Endothelial cell (in vitro differentiated cells): ENCODE results near the gene KLHL3. TPM values are rescaled to one million over a fixed set of nuclear protein-coding genes. Genes with fewer than 3 reads are reported as not detected.

Experiments used
- DNase-seq: peaks from one replicate; pipeline ENCODE4 v3.0.0; 2021; ENCODE audit warnings: low spot score
- H3K27ac Mint-ChIP-seq: one replicate; pipeline ENCODE4 v1.8.0; 2021; ENCODE audit warnings: mixed read lengths, inconsistent platforms; ENCODE audit not compliant: unreplicated experiment
- H3K27me3 Mint-ChIP-seq: one replicate; pipeline ENCODE4 v1.8.0; 2021; ENCODE audit warnings: mild to moderate bottlenecking, moderate library complexity, mixed read lengths, inconsistent platforms; ENCODE audit not compliant: unreplicated experiment
- H3K36me3 Mint-ChIP-seq: one replicate; pipeline ENCODE4 v1.8.0; 2021; ENCODE audit warnings: mild to moderate bottlenecking, low read depth, mixed read lengths, inconsistent platforms; ENCODE audit not compliant: unreplicated experiment
- H3K4me1 Mint-ChIP-seq: one replicate; pipeline ENCODE4 v1.8.0; 2021; ENCODE audit warnings: mild to moderate bottlenecking, mixed read lengths, inconsistent platforms; ENCODE audit not compliant: unreplicated experiment
- H3K4me3 Mint-ChIP-seq: one replicate; pipeline ENCODE4 v1.8.0; 2021; ENCODE audit warnings: mild to moderate bottlenecking, mixed read lengths, inconsistent platforms; ENCODE audit not compliant: unreplicated experiment
- H3K9me3 Mint-ChIP-seq: one replicate; pipeline ENCODE4 v1.8.0; 2021; ENCODE audit warnings: mixed read lengths, inconsistent platforms; ENCODE audit not compliant: unreplicated experiment
- total RNA-seq: library from RNA; stranded (reverse); fragmentation: NEBNext Ultra II Directional; extraction: Animal tissue kit (Norgen Biotek cat#: 25700); gene quantifications from one replicate; pipeline ENCODE4 v1.2.1, GENCODE V29; 2021; ENCODE audit not compliant: unreplicated experiment
- TF ChIP-seq, protein P1 (sequence below): fragments of 200-600 bp; sonication (generic); IDR thresholded peaks from one replicate; pipeline ENCODE4 v1.5.0; 2021; ENCODE audit warnings: antibody characterized with exemption; ENCODE audit not compliant: unreplicated experiment

KLHL3 gene
- total RNA-seq, 1 donor from 2014 or later = 200 TPM

DNA sequence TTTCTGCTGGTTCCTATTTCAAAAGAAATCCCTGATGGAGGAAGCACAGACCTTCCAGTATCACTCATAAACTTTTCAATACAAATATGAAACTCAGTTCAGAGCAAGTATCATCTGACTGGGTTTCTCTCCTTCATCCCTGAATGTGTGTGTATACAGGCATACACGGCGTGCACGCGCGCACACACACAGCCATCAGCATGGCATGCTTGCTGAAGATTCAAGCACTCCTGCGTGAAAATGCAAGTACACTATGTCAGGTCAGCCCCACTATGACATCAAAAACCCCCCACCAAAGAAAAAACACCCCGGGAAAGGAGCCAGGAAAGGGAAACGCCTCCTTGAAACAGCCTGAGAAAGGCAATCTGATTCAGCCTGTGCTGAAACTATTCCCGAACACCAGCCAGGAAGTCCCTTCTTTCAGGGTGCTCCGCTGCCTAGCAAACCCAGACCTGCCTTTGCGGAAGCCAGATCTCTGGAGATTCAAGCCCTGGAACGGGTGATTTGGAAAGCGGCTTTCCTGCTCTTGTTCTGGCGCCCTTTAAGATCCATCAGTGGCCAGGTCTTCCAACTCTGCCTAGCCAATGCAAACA lies 831 bp downstream of the KLHL3 start:
- Mint-ChIP-seq H3K27ac (no peak overlapping the region), H3K4me3 (no peak overlapping the region), H3K36me3 (peaks cover 14% of the 10 kb centered on the region), H3K4me1 (peaks cover 40% of the 10 kb centered on the region), H3K27me3 (peaks cover 7% of the 10 kb centered on the region), H3K9me3 (peaks cover 4% of the 10 kb centered on the region)
- TF ChIP-seq, protein P1, sequence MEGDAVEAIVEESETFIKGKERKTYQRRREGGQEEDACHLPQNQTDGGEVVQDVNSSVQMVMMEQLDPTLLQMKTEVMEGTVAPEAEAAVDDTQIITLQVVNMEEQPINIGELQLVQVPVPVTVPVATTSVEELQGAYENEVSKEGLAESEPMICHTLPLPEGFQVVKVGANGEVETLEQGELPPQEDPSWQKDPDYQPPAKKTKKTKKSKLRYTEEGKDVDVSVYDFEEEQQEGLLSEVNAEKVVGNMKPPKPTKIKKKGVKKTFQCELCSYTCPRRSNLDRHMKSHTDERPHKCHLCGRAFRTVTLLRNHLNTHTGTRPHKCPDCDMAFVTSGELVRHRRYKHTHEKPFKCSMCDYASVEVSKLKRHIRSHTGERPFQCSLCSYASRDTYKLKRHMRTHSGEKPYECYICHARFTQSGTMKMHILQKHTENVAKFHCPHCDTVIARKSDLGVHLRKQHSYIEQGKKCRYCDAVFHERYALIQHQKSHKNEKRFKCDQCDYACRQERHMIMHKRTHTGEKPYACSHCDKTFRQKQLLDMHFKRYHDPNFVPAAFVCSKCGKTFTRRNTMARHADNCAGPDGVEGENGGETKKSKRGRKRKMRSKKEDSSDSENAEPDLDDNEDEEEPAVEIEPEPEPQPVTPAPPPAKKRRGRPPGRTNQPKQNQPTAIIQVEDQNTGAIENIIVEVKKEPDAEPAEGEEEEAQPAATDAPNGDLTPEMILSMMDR = no peak
- peak; percentile 42 for DNase-seq

DNA sequence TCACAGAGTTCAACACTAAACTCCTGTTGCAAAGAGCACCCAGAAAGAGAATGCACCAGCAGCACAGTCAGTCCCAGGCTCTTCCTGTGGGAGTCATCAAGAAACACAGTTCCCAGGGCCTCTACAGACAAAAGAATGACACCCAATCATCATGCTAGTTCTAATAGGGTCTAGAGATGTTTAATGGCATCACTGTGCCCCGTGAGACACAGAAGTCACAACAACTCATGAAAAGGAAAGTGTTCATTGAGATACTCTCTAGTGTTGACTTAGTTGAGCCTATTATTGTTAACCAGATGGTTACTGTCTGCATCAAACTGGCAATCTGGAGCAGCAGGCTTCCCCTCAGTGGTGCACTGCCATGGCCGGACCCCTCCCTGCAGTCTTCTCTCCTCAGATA lies 1.6 kb downstream of the KLHL3 start:
- TF ChIP-seq, protein P1 = no peak
- peaks cover 4% of the 10 kb centered on the region for H3K9me3 Mint-ChIP-seq
- peaks cover 38% of the 10 kb centered on the region for H3K4me1 Mint-ChIP-seq
- DNase-seq = no peak
- peaks cover 14% of the 10 kb centered on the region for H3K36me3 Mint-ChIP-seq
- no peak overlapping the region for H3K4me3 Mint-ChIP-seq
- H3K27me3 Mint-ChIP-seq = peaks cover 3% of the 10 kb centered on the region
- peak overlapping the region; percentile 50 for H3K27ac Mint-ChIP-seq

DNA sequence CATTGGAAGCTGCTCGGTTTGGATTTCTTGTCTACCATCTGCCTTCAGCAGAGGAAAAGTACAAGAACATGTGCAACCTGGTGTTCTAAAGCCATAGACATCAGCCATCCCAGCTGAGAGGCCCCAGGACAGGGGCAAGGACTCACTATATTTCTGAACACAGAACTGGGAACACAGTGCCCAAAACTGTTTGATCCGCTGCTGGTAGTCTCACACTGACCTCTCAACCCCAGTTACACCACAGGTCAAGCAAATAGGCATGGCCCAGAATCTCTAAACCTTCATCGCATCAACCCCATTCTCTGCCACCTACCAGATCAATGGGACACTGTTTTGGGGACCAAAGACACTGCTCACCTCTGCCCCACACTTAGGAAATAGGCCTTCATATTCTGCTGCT lies 2.0 kb downstream of the KLHL3 start:
- H3K27ac Mint-ChIP-seq = peak overlapping the region; percentile 50
- H3K27me3 Mint-ChIP-seq = peaks cover 3% of the 10 kb centered on the region
- DNase-seq = no peak
- peaks cover 36% of the 10 kb centered on the region for H3K4me1 Mint-ChIP-seq
- peaks cover 4% of the 10 kb centered on the region for H3K9me3 Mint-ChIP-seq
- TF ChIP-seq, protein P1 = no peak
- no peak overlapping the region for H3K4me3 Mint-ChIP-seq
- peaks cover 14% of the 10 kb centered on the region for H3K36me3 Mint-ChIP-seq

DNA sequence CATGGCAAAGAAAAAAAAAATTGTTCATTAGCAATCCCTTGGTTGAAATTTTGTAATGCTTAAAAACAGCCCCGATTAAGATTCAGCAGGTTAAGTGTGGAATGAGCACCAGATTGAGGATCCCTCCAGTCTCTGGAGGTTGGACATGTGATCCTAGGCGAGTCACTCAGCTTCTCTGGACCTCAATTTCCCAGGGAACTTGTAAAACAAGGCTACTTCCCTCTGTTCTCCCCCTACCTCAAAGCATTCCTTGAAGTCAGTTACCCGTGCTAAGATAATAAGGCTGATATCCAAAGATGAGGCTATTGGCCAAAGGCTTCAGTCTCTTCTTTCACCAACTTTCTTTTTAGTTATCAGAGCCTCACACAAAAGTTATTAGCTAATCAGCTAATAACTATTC lies 2.9 kb downstream of the KLHL3 start:
- peaks cover 14% of the 10 kb centered on the region for H3K36me3 Mint-ChIP-seq
- DNase-seq = no peak
- H3K4me3 Mint-ChIP-seq = no peak overlapping the region
- H3K27me3 Mint-ChIP-seq = peaks cover 3% of the 10 kb centered on the region
- peaks cover 35% of the 10 kb centered on the region for H3K4me1 Mint-ChIP-seq
- peak overlapping the region; percentile 79 for H3K27ac Mint-ChIP-seq
- peaks cover 3% of the 10 kb centered on the region for H3K9me3 Mint-ChIP-seq
- TF ChIP-seq, protein P1 = no peak

DNA sequence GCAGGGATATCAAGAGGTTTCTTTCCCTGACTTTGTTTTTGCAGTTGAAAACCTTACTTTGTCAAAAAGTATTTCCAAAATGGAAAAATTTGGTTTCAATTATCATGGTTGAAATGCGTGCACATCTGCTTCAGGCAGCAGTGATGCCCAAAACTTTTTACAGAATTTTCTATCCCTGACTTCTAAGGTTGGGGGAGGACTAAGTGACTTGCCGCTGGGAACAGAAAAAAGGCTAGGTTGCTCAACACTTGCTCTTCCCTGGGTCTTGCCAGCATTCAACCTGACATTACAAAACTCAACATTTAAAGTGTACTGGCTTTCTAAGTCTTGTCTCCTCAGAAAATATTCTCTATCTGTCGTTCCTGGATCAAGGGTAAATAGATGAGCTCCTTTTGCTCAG lies 4.7 kb downstream of the KLHL3 start:
- no peaks in the 10 kb centered on the region for H3K9me3 Mint-ChIP-seq
- TF ChIP-seq, protein P1 = no peak
- no peak for DNase-seq
- no peak overlapping the region for H3K27ac Mint-ChIP-seq
- H3K27me3 Mint-ChIP-seq = no peaks in the 10 kb centered on the region
- no peak overlapping the region for H3K4me3 Mint-ChIP-seq
- H3K36me3 Mint-ChIP-seq = peaks cover 9% of the 10 kb centered on the region
- H3K4me1 Mint-ChIP-seq = peaks cover 35% of the 10 kb centered on the region
